Neural crest cell (in vitro differentiated cells): ENCODE results near the gene TPCN1. TPM values are rescaled to one million over a fixed set of nuclear protein-coding genes. Genes with fewer than 3 reads are reported as not detected.

Experiments used
- DNase-seq: peaks from one replicate; pipeline ENCODE4 v3.0.0; 2021; ENCODE audit warnings: low read depth, mixed read lengths, low spot score
- H3K27ac Mint-ChIP-seq: one replicate; pipeline ENCODE4 v1.8.0; 2021; ENCODE audit warnings: mild to moderate bottlenecking, mixed read lengths; ENCODE audit not compliant: unreplicated experiment
- H3K27me3 Mint-ChIP-seq: 2 replicates; pipeline ENCODE4 v1.8.0; 2021; ENCODE audit warnings: low read depth, mild to moderate bottlenecking, mixed read lengths
- H3K36me3 Mint-ChIP-seq: 2 replicates; pipeline ENCODE4 v1.8.0; 2021; ENCODE audit warnings: low read depth, mild to moderate bottlenecking, mixed read lengths
- H3K4me1 Mint-ChIP-seq: 2 replicates; pipeline ENCODE4 v1.8.0; 2021; ENCODE audit warnings: mixed read lengths
- H3K4me3 Mint-ChIP-seq: one replicate; pipeline ENCODE4 v1.8.0; 2021; ENCODE audit warnings: mild to moderate bottlenecking, mixed read lengths
- H3K9me3 Mint-ChIP-seq: 2 replicates; pipeline ENCODE4 v1.8.0; 2021; ENCODE audit warnings: mixed read lengths
- total RNA-seq: library from RNA; stranded (reverse); gene quantifications from 2 replicates; pipeline ENCODE4 v1.2.1, GENCODE V29; 2021
- TF ChIP-seq, protein P1 (sequence below): fragments of 200-600 bp; sonication (generic); conservative IDR thresholded peaks from 2 replicates; pipeline ENCODE4 v1.5.0; 2021; ENCODE audit warnings: antibody characterized with exemption, mild to moderate bottlenecking

The TPCN1 gene
- total RNA-seq, 1 donor from 2014 or later: 18.3 TPM

DNA sequence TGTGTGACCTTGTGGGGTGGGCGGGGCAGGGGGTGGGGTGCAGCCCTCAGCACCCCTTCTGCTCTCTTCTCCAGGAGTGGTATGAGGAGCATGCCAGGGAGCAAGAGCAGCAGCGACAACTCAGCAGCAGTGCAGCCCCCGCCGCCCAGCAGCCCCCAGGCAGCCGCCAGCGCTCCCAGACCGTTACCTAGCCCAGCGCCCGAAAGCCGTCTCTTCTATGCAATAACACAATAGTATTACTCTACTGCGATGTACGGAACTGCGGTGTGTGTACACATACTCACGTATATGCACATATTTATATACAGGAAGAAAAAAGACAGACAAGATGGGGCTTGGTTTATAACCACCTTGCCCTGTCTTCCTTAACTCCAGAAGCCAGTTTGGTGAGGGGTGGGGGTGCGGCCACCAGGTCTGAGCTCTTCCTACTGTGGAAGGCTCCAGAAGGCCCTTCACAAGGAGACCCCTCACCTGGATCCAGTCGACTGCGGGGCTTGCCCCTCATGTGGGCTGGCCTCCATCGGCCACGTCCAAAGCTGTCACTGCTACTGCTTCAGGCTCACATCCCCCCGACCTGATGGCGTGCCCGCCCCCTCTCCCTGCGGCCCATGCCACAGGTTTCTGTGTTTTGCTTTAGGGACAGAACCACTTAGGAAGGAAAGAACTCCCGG, 74.8 kb downstream of the TPCN1 start:
- TF ChIP-seq, protein P1, sequence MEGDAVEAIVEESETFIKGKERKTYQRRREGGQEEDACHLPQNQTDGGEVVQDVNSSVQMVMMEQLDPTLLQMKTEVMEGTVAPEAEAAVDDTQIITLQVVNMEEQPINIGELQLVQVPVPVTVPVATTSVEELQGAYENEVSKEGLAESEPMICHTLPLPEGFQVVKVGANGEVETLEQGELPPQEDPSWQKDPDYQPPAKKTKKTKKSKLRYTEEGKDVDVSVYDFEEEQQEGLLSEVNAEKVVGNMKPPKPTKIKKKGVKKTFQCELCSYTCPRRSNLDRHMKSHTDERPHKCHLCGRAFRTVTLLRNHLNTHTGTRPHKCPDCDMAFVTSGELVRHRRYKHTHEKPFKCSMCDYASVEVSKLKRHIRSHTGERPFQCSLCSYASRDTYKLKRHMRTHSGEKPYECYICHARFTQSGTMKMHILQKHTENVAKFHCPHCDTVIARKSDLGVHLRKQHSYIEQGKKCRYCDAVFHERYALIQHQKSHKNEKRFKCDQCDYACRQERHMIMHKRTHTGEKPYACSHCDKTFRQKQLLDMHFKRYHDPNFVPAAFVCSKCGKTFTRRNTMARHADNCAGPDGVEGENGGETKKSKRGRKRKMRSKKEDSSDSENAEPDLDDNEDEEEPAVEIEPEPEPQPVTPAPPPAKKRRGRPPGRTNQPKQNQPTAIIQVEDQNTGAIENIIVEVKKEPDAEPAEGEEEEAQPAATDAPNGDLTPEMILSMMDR: no peak
- no peaks in the 10 kb centered on the region for H3K9me3 Mint-ChIP-seq

DNA sequence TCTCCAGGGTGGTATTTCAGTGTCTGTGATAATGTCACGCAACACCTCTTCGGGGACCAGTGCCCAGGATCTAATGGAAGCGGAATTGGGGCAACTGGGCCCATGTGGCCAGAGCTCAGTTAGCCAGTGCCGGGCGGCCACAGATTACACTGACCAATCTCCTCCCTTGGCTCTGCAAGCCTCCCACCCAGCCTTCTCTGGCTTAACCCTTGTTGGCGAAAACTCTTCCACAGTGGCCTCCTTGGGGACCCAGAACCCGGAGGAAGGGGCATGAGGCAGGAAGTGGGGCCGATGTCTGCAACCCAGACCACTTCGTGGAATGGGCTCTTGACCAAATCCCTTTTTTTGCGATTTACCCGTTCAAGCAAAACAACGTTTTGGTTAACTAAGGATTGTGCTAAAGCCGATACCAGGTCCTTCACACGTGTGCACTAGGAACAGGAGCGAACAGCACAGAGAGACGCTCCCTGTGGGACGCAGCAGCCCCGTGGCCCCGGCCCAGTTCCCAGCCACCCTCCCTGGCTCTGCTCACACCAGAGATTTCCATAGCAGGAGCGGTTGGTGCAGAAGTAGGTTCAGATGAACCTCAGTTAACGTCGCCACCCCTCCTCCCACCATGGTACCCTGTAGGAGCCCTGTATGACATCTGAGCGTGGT, 75.4 kb downstream of the TPCN1 start:
- Mint-ChIP-seq H3K36me3 (no peaks in the 10 kb centered on the region), H3K9me3 (no peaks in the 10 kb centered on the region), H3K4me3 (no peak overlapping the region), H3K27ac (no peak overlapping the region), H3K27me3 (no peaks in the 10 kb centered on the region), H3K4me1 (peaks cover 4% of the 10 kb centered on the region)
- no peak for DNase-seq
- TF ChIP-seq, protein P1: no peak

More for the DNA sequence above, 74.8 kb downstream of the TPCN1 start:
- H3K4me1 Mint-ChIP-seq: peaks cover 9% of the 10 kb centered on the region
- no peak overlapping the region for H3K4me3 Mint-ChIP-seq
- H3K27ac Mint-ChIP-seq: no peak overlapping the region
- no peaks in the 10 kb centered on the region for H3K36me3 Mint-ChIP-seq
- no peak for DNase-seq
- no peaks in the 10 kb centered on the region for H3K27me3 Mint-ChIP-seq

DNA sequence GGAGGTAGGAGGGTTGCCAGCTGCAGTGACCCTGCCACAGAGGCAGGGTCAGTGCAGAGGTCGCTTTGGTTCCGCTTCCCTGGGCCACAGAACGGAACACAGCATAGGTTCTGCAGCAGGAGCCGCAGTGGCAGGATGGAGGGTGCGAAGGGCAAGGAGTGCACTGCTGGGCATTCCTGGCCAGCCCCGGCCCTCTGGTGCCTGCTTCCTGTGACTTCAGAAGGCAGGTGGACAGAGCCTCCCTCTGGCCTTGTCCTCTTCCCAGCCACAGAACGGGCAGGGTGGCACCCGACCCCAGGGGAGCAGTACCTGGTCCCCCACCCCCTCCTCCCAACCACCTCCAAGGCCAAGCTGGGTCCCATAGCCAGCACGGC, 75.9 kb downstream of the TPCN1 start:
- Mint-ChIP-seq H3K27me3 (no peaks in the 10 kb centered on the region), H3K36me3 (no peaks in the 10 kb centered on the region), H3K4me3 (no peak overlapping the region), H3K4me1 (peaks cover 4% of the 10 kb centered on the region), H3K9me3 (no peaks in the 10 kb centered on the region), H3K27ac (no peak overlapping the region)
- TF ChIP-seq, protein P1: no peak
- no peak for DNase-seq

DNA sequence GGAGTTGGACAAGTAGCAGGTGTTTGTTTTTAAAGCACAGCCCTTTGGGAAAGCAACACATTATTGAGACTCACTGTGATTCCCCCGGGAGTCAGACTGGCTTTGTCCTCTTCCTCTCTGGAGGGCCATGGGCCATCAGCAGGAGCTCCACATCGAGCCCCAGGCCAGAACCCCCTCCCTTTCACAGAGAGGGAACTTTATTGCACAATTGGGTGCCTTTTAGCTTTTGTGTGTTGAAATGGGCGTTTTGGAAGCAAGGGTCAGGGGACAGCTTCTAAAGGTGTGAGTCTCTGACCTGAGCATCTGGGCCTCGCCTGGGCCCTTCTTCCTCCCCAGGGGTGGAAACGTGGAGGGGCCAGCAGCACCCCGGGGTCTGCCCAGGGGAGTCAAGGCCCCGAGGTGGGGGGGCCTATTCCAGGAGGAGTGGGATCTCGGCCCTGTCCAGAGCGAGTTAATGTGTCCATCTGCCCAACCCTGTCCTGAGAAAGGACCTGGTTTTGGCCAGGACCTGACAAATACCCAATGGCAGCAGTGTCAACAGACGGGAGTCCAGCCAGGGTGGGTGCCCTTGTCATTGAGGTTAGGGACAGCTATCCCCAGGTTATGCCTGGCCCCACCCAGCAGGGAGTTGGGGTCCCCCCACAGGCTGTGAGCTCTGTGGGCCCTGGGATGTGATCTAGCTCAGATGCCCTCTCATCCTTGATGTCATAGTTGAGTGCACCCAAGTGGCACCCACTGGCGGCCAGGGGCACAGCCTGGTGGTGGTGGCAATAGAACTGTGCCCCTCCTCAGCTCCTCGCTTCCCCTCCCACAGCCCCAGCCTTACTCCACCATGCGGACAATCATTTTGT, 76.6 kb downstream of the TPCN1 start:
- Mint-ChIP-seq H3K27me3 (no peaks in the 10 kb centered on the region), H3K27ac (no peak overlapping the region), H3K4me3 (no peak overlapping the region), H3K36me3 (no peaks in the 10 kb centered on the region), H3K4me1 (peaks cover 9% of the 10 kb centered on the region), H3K9me3 (no peaks in the 10 kb centered on the region)
- TF ChIP-seq, protein P1: no peak
- no peak for DNase-seq

DNA sequence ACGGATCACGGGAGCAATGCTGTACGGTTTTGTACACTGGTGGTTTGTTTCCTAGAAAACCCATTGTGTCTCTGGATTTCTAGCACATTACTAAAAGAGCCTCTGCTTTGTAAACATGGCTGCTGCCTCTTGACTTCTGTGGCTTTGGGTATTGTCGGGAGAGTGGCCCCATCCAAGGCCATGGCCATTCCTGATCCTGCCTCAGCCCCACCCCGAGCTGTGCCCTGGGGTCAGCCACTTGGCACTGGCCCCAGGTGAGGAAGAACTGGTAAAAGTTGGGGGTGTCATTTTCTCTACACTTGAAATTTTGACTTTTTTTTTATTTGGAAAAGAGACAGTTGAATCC, 77.2 kb downstream of the TPCN1 start:
- no peak overlapping the region for H3K4me3 Mint-ChIP-seq
- no peaks in the 10 kb centered on the region for H3K27me3 Mint-ChIP-seq
- no peak for DNase-seq
- H3K36me3 Mint-ChIP-seq: no peaks in the 10 kb centered on the region
- peaks cover 15% of the 10 kb centered on the region for H3K4me1 Mint-ChIP-seq
- H3K9me3 Mint-ChIP-seq: no peaks in the 10 kb centered on the region
- H3K27ac Mint-ChIP-seq: no peak overlapping the region
- TF ChIP-seq, protein P1: no peak
